Peyer's patch (tissue), 4 donors: ENCODE measurements around the gene ADARB1.

Source experiments
- CTCF ChIP-seq, 6 experiments: fragments of 450-650 bp in 4 of 6; fragments of 200-600 bp in 2 of 6; sonication (generic) in 1 of 6; IDR thresholded peaks; one replicate each; pipeline ENCODE4 v1.5.1; 2017 to 2019; ENCODE audit warnings: antibody characterized with exemption in 6 of 6, mild to moderate bottlenecking in 3 of 6, moderate library complexity in 1 of 6
- POLR2A ChIP-seq, 2 donors: fragments of 450-650 bp; IDR thresholded peaks; one replicate each; pipeline ENCODE4 v1.5.1; 2017; ENCODE audit warnings: antibody characterized with exemption in 2 of 2, mild to moderate bottlenecking in 2 of 2, moderate library complexity in 2 of 2

DNA sequence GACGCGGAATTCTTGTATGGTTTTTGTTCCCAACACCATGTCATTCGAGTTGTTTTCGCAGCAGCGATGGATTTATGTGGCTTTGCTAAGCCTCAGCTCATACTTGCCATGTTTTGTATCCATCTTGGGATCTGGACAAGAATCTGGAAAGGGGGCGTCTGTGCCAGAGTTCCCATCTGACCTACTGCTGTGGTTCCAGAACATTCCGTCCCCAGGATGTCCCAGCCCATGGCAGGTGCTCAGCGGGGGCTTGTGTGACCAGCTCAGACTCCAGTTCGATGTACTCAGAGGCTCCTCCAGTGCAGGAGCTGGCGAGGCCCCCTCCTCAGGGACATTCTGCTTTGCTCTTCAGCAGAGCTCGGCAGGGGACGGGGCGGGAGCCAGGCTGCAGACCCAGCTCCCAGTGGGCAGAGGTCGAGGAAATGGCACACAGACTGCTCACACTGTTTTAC is 24.0 kb upstream of the ADARB1 start:
- TF ChIP-seq CTCF (IDR thresholded peaks at IDR 0.05) (no peak), POLR2A (IDR thresholded peaks at IDR 0.05) (no peak)
